A673 (cell line): Measurements from ENCODE around the gene ATP6V1C2.

Source experiments
- EZH2 ChIP-seq: fragments of 200-600 bp; sonication (generic); IDR thresholded peaks from 2 replicates; pipeline ENCODE4 v1.6.1; 2017; ENCODE audit warnings: borderline replicate concordance, low read depth, mild to moderate bottlenecking, mixed read lengths, antibody characterized with exemption, low read length; ENCODE audit not compliant: poor library complexity, severe bottlenecking
- TF ChIP-seq, protein P1 (sequence below): fragments of 300-800, 200-600 bp; sonication (generic); conservative IDR thresholded peaks from 2 replicates; pipeline ENCODE4 v1.5.1; 2017; ENCODE audit warnings: low read depth, mild to moderate bottlenecking, antibody characterized with exemption, low read length, moderate library complexity, mixed read lengths

DNA sequence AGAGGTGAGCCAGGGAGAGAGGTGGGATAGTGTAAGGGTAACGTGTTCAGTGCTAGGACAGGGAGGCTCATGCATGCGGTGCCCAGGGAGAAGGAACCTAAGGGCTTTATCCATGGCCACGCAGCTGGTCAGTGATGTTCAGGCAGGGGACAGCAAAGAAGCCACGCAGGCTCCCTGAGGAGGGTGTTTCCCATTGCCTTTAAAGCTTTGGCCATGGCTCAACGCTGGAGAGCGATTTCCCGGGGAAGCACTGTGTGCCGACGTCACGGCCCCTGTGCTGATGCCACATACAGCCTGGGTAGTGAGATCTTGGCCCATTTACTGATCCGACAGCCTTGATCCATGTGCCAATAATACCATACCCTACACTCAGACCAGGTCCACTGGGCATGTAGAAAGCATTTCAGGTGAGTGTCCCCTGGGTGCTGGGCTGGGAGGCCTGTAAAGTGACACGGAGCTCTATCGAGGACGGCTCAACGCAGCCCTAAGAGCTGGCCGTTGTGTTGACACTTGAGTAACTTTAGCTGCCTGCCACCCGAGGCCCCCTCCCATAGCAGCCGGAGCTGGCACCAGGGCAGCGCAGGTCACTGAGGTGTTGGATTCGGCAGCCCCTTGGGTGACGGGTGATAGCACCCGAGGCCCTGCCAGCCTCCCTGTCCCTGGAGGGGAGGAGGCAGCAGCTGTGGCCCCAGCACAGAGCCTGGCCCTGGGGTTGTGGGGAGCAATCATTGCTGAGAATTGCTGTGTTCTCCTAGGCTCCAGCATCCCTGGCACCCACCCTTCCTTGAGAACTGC is 49.7 kb downstream of the ATP6V1C2 start:
- TF ChIP-seq, protein P1, sequence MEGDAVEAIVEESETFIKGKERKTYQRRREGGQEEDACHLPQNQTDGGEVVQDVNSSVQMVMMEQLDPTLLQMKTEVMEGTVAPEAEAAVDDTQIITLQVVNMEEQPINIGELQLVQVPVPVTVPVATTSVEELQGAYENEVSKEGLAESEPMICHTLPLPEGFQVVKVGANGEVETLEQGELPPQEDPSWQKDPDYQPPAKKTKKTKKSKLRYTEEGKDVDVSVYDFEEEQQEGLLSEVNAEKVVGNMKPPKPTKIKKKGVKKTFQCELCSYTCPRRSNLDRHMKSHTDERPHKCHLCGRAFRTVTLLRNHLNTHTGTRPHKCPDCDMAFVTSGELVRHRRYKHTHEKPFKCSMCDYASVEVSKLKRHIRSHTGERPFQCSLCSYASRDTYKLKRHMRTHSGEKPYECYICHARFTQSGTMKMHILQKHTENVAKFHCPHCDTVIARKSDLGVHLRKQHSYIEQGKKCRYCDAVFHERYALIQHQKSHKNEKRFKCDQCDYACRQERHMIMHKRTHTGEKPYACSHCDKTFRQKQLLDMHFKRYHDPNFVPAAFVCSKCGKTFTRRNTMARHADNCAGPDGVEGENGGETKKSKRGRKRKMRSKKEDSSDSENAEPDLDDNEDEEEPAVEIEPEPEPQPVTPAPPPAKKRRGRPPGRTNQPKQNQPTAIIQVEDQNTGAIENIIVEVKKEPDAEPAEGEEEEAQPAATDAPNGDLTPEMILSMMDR, result no peak
- TF ChIP-seq EZH2, result no peak
